HS-5 (cell line): ENCODE results near the gene MICA.
"Not testable (repeated sequence)": the region's sequence is repeated elsewhere in the genome, so short reads cannot be mapped to it uniquely, and the experiment has no call there.

Source experiments
- DNase-seq: peaks from one replicate; pipeline ENCODE4 v3.0.0-alpha.2; 2012; ENCODE audit warnings: low read depth

MICA gene

GRCh38 chr6:31403283-31404060 is at the start of gene MICA:
Gene MICA (plus strand): TSS chr6:31403595. CDS start chr6:31403633, 38 bp downstream.
- DNase-seq = peak; percentile 76

GRCh38 chr6:31354158-31354863 is 49.1 kb upstream of the MICA start:
- DNase-seq = no peak

DNA sequence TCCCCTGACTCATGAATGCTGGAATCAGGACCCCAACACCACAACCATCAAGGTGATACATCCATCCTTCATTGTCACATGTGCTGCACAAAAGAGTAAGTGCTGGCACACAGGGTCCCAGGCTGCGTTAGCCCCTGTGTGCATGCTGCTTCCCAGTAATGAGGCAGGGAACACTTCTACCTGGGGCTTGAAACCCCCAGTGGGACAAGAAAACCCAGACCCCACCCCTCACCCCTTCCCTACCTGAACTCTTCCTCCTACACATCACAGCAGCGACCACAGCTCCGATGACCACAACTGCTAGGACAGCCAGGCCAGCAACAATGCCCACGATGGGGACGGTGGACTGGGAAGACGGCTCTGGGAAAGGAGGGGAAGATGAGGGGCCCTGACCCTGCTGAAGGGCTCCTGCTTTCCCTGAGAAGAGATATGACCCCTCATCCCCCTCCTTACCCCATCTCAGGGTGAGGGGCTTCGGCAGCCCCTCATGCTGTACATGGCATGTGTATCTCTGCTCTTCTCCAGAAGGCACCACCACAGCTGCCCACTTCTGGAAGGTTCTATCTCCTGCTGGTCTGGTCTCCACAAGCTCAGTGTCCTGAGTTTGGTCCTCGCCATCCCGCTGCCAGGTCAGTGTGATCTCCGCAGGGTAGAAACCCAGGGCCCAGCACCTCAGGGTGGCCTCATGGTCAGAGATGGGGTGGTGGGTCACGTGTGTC is 48.4 kb upstream of the MICA start:
- DNase-seq = no peak

GRCh38 chr6:31355583-31355948 is 47.8 kb upstream of the MICA start:
- DNase-seq = no peak

- DNase-seq = no peak
Measured at GRCh38 chr6:31356216-31356945, 47.0 kb upstream of the MICA start.

GRCh38 chr6:31356946-31357466 is 46.4 kb upstream of the MICA start, which contains the start of gene HLA-B:
Gene HLA-B (minus strand): TSS chr6:31357179. CDS start chr6:31357158, 21 bp downstream.
- peak; percentile 57 for DNase-seq

DNA sequence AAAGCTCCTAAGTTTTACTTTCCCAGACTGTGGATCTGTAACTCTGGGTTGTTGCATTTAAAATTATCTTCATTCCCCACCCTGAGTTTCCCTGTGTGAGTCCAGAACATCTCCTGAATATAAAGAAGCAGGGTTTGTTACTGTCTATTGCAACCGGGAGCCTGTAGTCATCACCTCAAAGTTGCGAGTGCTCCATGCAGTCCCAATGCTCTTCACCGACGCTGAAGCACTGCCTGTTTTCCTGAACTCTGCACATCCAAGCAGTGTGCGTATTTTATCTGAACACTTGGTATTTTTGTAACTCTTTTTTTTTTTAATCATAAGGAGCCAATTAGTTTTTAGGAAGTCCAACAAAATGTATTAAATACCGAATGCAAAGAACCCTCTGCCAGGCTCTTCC is 45.5 kb upstream of the MICA start:
- DNase-seq = no peak

DNA sequence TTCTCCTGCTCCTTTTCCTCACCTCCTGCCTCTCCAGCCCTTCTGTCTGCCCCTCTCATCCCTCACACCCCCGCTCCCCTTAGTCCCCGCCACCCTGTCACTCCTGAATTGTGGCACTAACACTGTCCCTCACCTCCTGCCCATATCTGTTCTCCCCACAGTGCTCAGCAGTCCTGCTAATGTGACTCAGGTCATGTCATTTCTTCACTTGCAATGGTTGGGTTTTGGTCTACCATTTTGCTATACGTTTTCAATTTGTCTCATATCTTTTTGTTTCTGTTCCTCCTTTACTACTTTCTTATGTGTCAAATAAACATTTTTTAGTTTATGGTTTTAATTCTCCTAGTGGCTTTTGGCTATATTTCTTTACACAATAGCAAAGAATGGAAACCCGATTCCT is 45.1 kb upstream of the MICA start:
- no peak for DNase-seq

DNA sequence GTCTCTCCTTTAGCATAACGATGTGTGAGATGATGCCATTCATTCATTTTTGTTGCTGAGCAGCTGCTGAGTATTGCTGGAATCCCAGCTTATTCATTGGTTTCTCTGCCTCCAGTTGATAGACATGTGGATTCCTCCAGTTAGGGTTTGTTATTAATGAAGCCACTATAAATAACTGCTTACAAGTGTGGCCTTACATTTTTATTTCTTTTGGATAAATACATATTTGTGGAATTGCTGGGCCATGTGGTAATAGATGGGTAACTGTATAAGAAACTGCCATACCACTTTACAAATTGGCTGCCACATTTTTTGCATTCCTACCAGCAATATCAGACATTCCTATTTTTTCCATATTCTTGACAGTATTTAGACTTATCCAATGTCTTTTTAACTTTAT is 43.8 kb upstream of the MICA start:
- DNase-seq = no peak

DNA sequence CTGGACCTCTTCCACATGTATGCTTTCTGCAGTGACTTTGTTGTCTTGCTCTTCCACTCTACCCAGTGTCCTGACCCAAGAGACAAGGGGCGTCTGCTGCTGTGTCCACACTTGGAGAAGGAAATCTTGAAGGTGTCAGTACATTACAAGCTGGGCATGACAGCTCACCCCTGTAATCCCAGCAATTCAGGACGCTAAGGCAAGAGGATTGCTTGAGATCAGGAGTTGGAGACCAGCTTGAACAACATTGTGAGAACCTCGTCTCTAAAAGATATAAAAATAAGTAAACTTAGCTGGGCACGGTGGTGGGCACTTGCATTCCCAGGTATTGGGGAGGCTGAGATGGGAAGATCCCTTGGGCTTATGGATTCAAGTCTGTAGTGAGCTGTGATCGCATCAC is 40.6 kb upstream of the MICA start:
- DNase-seq = no peak

- no peak for DNase-seq
Measured at GRCh38 chr6:31363811-31364210, 39.6 kb upstream of the MICA start.

GRCh38 chr6:31365864-31366263 is 37.5 kb upstream of the MICA start:
- no peak for DNase-seq

DNA sequence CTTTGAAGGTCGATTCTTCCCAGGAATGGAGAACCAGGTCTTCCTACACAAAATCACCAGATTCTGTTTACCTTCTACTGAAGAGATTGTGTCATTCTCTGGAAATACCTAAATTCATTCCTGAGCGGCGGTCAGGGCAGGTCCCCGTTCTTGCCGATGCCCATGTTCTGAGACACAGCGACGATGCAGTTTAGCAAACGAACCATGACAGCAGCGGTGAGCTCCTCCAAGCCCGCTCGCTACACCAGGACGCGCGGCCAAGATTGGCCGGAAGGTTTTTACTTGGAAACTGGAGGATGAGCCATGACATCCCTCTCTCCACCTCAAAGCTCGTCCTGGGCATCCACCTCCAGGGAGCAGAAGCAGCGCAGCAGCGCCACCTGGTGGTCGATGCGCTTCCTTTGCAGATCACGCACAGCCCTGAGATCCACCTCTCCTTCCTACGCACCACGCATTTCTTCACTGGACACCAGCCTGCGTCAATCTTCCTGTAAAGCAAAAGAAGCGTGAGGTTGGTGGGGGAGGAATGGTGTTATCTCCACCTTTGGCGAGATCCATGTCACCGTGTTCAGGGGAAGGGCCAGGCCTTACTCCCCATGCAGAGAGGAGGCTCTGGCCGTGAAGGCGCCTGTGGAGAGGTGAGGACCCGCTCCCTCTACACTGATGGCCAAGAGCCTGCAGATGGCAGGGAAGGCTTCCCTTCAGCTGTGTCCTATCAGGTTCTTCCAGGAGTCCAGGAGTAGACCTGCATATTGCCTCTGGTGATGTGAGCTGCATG is 36.5 kb upstream of the MICA start:
- DNase-seq = peak; percentile 81

DNA sequence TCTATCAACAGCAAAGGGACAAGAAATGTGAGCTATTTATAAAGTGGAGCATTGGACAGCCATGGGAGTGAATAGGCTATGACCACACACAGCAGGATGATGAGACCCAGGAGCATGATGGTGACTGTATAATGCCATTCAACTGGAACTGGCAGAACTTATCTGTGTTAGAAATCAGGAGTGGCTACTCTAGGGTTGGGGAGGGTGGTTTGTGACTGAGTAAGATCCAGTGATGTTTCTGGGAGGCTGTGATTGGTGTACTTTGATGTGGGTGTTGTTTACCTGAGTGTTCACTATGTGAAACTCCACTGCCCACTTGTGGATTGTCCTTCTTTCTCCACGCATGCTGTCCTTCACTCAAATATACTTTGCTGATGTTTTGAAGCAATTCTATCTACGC is 34.9 kb upstream of the MICA start:
- no peak for DNase-seq

DNA sequence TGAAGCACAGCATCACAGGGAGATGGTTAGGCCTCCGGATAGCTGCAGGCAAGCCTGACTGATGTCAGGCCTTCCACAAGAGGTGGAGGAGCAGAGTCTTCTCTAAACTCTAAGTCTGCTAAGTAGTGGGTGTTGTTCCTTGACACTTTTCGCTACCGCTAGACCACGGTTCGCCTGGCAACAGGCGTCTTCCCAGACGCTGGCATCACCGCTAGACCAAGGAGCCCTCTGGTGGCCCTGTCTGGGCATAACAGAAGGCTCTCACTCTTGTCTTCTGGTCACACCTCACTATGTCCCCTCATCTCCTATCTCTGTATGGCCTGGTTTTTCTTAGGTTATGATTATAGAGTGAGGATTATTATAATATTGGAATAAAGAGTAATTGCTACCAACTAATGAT is 29.3 kb upstream of the MICA start:
- not testable (repeated sequence) for DNase-seq

DNA sequence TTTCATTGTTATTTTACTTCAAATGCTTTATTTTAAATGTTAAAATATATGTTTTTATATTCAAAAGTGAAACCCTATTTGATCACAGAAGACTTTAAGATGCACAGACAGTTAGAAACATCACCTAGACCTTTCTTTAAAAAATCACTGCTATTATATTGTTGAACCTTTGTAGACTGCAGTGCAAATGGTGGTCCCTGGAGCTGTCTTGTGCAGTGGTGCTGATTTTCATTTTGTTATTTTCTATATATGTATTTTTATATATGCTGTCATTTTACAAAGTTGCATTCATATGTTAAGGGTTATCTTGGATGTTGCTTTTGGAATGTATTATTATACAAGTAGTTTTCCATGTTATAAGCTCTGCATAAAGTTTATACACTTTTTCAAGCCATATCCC is 27.7 kb upstream of the MICA start:
- no peak for DNase-seq

GRCh38 chr6:31377029-31377428 is 26.4 kb upstream of the MICA start:
- DNase-seq = no peak

DNA sequence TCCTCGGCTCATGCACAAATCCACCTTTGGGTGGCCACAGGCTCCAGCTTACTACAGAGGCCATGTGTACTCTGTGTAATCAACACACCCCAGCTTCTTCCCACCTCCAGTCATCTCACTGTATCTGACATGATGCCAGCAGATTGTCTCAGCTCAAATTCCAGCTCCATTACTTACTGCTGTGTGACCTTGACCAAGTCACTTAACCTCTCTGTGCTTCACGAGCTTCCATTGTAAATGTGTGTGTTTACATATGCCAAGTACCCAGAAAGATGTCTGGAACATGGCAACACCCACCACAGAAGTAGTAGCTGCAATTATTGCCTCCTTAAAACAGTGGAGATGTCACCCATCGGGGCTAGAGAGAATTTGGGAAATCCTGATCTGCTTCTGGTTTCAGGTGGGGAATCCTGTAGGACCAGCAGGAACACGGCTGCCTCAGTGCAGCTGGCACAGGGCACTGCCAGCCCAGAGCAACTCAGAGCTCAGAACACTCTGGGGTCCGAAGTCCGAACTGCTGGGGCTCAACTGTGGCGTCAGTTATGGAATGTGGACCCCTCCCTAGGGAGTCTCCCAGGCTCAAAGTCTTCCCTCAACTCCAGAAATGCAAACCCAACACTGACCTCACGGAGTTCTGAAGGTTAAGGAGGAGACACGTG is 25.2 kb upstream of the MICA start:
- DNase-seq = no peak

- DNase-seq = no peak
Measured at GRCh38 chr6:31378721-31379103, 24.7 kb upstream of the MICA start.

DNA sequence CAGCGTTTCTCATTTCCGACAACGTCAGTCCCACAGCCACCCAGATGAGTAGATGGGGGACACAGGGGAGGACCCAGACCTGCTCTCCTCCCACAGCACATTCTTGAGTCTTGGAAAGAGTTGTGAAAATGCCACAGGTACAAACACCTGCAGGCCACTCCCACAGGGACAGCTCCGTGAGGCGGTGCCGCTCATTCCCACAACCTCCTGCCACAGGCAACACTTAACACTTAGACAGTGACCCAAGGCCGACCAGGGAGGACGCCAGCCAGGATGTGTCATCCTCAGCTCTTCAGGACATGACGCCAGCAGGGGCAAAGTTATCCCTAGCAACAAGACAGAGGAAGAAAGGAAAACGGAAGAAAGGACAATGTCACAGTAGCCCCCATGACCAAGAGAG is 23.5 kb upstream of the MICA start:
- no peak for DNase-seq

DNA sequence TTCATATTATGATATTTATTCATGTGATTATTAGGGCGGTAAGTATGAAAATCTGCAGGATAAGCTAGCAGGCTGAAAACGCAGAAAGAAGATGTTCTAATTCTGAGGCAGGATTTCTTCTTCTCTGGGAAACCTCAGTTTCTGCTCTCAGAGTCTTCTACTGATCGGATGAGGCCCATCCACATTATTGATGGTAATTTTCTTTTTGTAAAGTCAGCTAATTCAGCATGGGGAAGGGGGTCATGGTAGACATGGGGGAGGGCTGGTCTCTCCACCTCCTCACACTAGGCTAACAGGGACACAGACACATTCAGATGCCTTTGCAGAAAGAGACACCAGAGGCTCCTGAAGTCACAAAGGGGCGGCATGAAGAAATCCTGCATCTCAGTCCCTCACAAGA is 21.7 kb upstream of the MICA start:
- no peak for DNase-seq
